ENCODE measurements around the gene NFE2L1.

The NFE2L1 gene

DNA sequence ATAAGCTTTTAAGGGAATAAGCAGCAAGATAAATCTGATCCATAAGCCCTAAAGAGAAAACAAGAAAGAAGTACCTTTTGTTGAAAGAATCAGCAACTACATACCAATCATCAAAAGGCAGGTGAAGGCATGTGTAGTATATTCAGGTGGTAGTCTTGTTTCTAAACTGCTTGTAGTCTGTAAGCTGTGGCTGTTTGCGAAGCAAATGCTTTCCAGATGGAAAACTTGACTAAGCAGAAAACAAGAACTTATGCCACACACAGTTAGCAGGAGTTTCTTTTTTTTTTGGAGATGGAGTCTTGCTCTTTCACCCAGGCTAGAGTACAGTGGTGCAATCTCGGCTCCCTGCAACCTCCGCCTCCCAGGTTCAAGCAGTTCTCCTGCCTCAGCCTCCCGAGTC lies 47.5 kb downstream of the NFE2L1 start:
- Mint-ChIP-seq H3K4me3 (no peak overlapping the region), H3K4me1 (peaks cover 19% of the 10 kb centered on the region), H3K9me3 (no peaks in the 10 kb centered on the region), H3K36me3 (ENCODE audit: low read depth) (peaks cover 12% of the 10 kb centered on the region), H3K27me3 (no peaks in the 10 kb centered on the region), H3K27ac (no peak overlapping the region)
- no peak for DNase-seq
- ATAC-seq: no peak

DNA sequence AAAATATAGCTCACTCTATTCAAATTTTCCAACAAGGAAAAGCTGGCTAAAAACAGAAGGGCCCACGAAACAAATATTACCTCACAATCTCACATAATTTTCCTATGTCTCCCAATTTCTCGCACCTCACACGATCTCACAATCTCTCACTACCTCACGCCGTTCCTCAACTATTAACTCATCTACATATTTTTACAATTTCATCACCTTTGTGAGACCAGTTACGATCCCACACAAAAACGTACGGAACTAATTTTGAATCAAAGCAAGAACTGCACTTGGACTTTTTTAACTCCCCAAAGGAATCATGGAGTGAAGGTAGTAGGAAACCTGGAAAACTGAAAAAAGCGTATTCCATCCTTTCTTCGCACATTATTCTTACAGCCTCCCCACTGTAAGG lies 52.0 kb downstream of the NFE2L1 start:
- H3K4me1 Mint-ChIP-seq: peaks cover 43% of the 10 kb centered on the region
- no peak for DNase-seq
- no peaks in the 10 kb centered on the region for H3K27me3 Mint-ChIP-seq
- peaks cover 8% of the 10 kb centered on the region for H3K9me3 Mint-ChIP-seq
- ATAC-seq: no peak
- no peak overlapping the region for H3K27ac Mint-ChIP-seq
- peak overlapping the region; percentile 91 for H3K4me3 Mint-ChIP-seq
- peaks cover 10% of the 10 kb centered on the region for H3K36me3 Mint-ChIP-seq (ENCODE audit: low read depth)

DNA sequence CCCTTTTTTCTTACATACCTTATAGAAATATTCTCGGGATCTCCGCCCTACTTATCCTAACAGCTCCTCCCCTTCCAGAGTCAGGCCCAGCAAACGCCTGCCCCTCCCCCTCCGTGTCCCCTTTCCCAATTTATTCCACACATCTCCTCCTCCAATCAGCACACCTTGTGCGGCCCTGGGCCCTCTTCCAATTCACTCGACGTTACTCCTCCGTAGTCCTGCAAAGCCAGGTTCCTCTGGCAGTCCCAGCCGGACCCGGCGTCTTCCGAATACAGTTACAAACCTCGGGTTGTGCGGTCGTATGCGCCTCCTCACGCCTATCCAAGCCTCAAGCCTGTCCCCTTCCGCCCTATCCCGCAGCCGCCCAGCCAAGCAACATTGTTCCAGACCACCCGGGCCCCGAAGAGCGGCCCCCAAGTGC lies 52.4 kb downstream of the NFE2L1 start:
- ATAC-seq (no peak), DNase-seq (no peak)
- no peaks in the 10 kb centered on the region for H3K27me3 Mint-ChIP-seq
- peak overlapping the region; percentile 83 for H3K27ac Mint-ChIP-seq
- peaks cover 41% of the 10 kb centered on the region for H3K4me1 Mint-ChIP-seq
- H3K36me3 Mint-ChIP-seq (ENCODE audit: low read depth): peaks cover 7% of the 10 kb centered on the region
- peak overlapping the region; percentile 91 for H3K4me3 Mint-ChIP-seq
- H3K9me3 Mint-ChIP-seq: peaks cover 8% of the 10 kb centered on the region

DNA sequence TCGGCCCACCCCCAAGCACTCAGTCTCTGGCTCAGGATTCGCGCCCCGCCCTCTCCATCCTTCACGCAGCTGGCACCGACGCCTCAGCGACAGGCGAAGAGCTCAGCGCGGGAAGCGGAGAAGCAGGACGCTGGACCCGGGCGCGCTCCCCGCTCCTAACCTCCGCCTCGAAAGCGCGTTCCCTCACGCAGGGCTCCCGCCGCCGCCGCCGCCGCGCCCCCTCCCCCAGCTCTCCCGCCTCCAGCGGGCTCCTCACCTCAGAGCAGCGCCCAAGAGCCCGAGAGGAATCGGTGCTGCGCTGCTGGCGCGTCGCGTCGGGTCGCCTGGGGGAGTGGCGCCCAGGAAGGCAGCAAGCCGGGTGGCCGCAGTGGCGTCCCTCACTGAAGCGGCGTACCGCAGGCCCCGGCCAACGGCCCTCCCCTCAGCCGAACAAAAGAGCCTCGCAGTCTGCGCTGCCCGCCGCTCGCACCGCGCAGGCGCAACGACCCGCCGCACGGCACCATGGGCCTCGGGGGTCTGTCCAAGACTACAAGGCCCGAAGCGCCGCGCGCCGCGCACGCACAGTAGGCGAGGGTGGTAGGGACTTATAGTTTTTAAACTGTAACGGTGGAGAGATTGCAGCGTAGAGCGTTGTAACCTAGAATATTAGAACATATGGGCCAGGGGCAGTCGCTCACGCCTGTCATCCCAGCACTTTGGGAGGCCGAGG lies 53.0 kb downstream of the NFE2L1 start, which contains the start of gene CBX1:
Gene CBX1, minus strand, starts transcription at position 467 of the 709 bp plus-strand sequence. CDS start 24,474 bp downstream, outside the sequence.
- peaks cover 6% of the 10 kb centered on the region for H3K36me3 Mint-ChIP-seq (ENCODE audit: low read depth)
- H3K27me3 Mint-ChIP-seq: no peaks in the 10 kb centered on the region
- ATAC-seq: peak; percentile 99
- H3K4me1 Mint-ChIP-seq: peaks cover 35% of the 10 kb centered on the region
- H3K4me3 Mint-ChIP-seq: peak within 1 kb of the TSS; percentile 91
- peak within 1 kb of the TSS; percentile 83 for H3K27ac Mint-ChIP-seq
- peak; percentile 95 for DNase-seq
- H3K9me3 Mint-ChIP-seq: peaks cover 8% of the 10 kb centered on the region

GRCh38 chr17:48102043-48102750 lies 54.0 kb downstream of the NFE2L1 start:
- peak overlapping the region; percentile 91 for H3K4me3 Mint-ChIP-seq
- ATAC-seq (no peak), DNase-seq (no peak)
- peak overlapping the region; percentile 83 for H3K27ac Mint-ChIP-seq
- H3K4me1 Mint-ChIP-seq: peaks cover 37% of the 10 kb centered on the region
- H3K27me3 Mint-ChIP-seq: no peaks in the 10 kb centered on the region
- peaks cover 8% of the 10 kb centered on the region for H3K9me3 Mint-ChIP-seq
- H3K36me3 Mint-ChIP-seq (ENCODE audit: low read depth): peaks cover 6% of the 10 kb centered on the region

GRCh38 chr17:48102798-48103715 lies 54.9 kb downstream of the NFE2L1 start:
- peak overlapping the region; percentile 42 for H3K27ac Mint-ChIP-seq
- peaks cover 42% of the 10 kb centered on the region for H3K4me1 Mint-ChIP-seq
- H3K36me3 Mint-ChIP-seq (ENCODE audit: low read depth): peaks cover 6% of the 10 kb centered on the region
- peak overlapping the region; percentile 36 for H3K4me3 Mint-ChIP-seq
- DNase-seq (peak; percentile 23), ATAC-seq (no peak)
- H3K9me3 Mint-ChIP-seq: peaks cover 8% of the 10 kb centered on the region
- H3K27me3 Mint-ChIP-seq: no peaks in the 10 kb centered on the region

GRCh38 chr17:48104440-48104839 lies 56.3 kb downstream of the NFE2L1 start:
- H3K36me3 Mint-ChIP-seq (ENCODE audit: low read depth): peaks cover 4% of the 10 kb centered on the region
- no peak overlapping the region for H3K27ac Mint-ChIP-seq
- H3K9me3 Mint-ChIP-seq: peaks cover 8% of the 10 kb centered on the region
- ATAC-seq (no peak), DNase-seq (no peak)
- no peak overlapping the region for H3K4me3 Mint-ChIP-seq
- H3K27me3 Mint-ChIP-seq: no peaks in the 10 kb centered on the region
- H3K4me1 Mint-ChIP-seq: peaks cover 54% of the 10 kb centered on the region

- H3K9me3 Mint-ChIP-seq: peaks cover 8% of the 10 kb centered on the region
Observed at GRCh38 chr17:48106802-48107136, 58.6 kb downstream of the NFE2L1 start.

DNA sequence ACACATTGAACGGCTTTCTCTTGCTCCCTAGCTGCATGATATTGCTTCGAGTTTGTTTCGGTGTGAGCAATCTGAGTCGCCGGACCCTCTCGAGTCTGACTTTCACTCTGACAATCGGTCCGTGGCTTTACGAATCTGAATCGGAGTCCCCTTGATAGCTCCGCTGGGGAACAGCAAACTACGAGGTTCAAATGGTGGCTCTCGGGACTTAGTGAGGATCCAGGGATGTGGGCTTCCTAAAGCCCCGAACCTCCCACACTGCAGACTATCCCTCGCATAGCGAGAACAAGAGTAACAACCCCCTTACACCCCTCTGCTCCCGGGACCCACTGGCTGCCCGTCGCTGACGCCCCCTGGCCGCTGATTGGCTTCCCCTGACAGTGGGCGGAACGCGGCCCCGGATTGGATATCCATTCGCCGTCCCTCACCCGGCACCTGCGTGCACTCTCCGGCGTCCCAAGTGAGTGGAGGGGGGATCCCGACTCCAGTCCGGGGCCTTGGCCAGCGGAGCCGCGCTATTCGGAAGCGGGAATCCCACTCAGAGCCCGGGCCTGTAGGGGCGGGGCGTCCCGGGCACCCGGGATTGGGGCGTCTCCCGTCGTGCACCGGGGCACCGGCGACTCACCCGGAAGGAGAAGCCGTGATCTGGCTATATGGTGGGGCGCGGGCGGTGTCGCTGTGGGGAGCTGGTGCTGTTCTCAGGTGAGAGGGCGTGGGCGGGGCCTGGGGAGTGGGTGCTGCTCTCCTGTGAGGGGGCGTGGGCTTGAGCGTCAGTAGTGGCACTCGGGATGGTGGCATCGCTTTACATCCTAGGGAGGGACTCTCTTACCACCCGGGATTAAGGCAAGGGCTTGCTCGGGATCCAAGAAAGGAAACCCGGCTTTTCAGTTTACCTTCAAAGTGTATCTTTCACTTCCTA lies 59.2 kb downstream of the NFE2L1 start, which contains the start of gene SNX11:
Gene SNX11, plus strand, starts transcription at position 630 of the 919 bp plus-strand sequence. CDS start 4,278 bp downstream, outside the sequence.
- Mint-ChIP-seq H3K27me3 (no peaks in the 10 kb centered on the region), H3K9me3 (peaks cover 7% of the 10 kb centered on the region), H3K36me3 (ENCODE audit: low read depth) (peaks cover 5% of the 10 kb centered on the region), H3K4me3 (peak within 1 kb of the TSS; percentile 95), H3K27ac (peak within 1 kb of the TSS; percentile 87), H3K4me1 (peaks cover 67% of the 10 kb centered on the region)
- ATAC-seq (peak; percentile 92), DNase-seq (peak; percentile 93)

More at GRCh38 chr17:48106802-48107136, 58.6 kb downstream of the NFE2L1 start:
- no peak for DNase-seq
- Mint-ChIP-seq H3K4me1 (peaks cover 64% of the 10 kb centered on the region), H3K36me3 (ENCODE audit: low read depth) (no peaks in the 10 kb centered on the region), H3K4me3 (peak overlapping the region; percentile 95), H3K27me3 (no peaks in the 10 kb centered on the region), H3K27ac (peak overlapping the region; percentile 87)
- no peak for ATAC-seq

DNA sequence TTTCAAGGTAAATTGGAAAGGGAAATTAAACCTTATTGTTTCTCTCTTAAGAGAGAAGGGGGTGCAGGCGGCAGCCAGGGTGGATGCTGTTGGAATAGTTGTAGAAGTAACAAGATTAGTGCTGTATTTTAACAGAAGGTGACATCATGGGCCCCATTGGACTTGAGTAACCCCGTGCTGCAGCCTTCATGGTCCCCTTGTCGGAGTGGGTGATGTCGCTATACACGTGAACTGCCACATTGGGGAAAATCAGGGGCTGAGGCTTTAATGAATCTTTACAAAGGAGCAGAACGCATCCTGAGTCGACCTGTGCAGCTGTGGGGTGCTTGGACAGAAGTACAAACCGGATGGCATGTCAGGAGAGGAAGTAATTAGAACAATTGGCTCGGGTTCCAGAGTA lies 62.6 kb downstream of the NFE2L1 start:
- peaks cover 63% of the 10 kb centered on the region for H3K4me1 Mint-ChIP-seq
- peak overlapping the region; percentile 45 for H3K4me3 Mint-ChIP-seq

More for the DNA sequence above, 62.6 kb downstream of the NFE2L1 start:
- H3K27me3 Mint-ChIP-seq: no peaks in the 10 kb centered on the region
- H3K27ac Mint-ChIP-seq: peak overlapping the region; percentile 87
- no peaks in the 10 kb centered on the region for H3K9me3 Mint-ChIP-seq
- no peak for ATAC-seq
- no peak for DNase-seq
- peaks cover 16% of the 10 kb centered on the region for H3K36me3 Mint-ChIP-seq (ENCODE audit: low read depth)

Measured in activated naive CD8-positive, alpha-beta T cell treated with anti-CD3 and anti-CD28 coated beads, Interleukin-2, amount 50 U/mL, for 24 hours (primary cell).